Fibroblast of mammary gland (primary cell): Measurements from ENCODE around the gene LILRA6.

ENCODE experiments used
- DNase-seq: peaks from one replicate; pipeline ENCODE4 v3.0.0-alpha.2; 2010; ENCODE audit warnings: low read depth
- H3K4me3 ChIP-seq: 2 replicates; pipeline ENCODE4 v1.5.1; 2011; ENCODE audit warnings: low read depth, mild to moderate bottlenecking, low read length, moderate library complexity; ENCODE audit not compliant: control insufficient read depth
- TF ChIP-seq, protein P1 (sequence below): conservative IDR thresholded peaks from 2 replicates; pipeline ENCODE4 v1.5.1; 2011; ENCODE audit warnings: low read depth, low read length, inconsistent platforms; ENCODE audit not compliant: control insufficient read depth, insufficient read depth

LILRA6 gene

DNA sequence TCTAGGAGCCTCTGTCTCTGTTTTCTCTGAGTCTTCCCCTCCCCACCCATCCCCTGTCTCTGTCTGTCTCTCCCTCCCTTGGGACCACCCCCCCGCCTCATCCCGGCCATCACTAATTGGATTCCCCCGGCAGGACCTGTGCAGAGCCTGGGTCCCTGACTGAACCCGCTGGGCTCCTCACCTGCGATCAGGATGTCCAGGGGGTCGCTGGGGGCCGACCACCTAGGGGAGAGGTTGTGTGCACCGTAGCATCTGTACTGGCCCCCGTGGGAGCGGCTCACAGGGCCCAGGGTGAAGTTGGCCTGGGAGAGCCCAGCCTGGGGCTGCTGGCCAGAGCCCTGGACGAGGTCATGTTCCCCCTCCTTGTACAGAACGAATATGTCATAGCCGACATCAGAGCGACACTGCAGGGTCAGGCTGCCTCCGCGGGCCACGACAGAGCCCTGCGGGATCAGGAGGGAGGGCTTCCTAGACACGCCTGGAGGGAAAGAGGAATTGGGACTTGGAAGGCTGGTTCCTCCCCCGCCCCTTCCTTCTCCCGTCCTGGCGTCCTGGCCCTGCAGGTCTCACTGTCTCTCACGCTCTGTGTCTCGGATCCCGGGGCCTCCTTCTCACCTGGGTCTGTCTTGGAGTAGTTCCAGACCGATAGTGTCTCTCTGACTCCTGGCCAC is 12.7 kb upstream of the LILRA6 start:
- DNase-seq: no peak
- TF ChIP-seq, protein P1, sequence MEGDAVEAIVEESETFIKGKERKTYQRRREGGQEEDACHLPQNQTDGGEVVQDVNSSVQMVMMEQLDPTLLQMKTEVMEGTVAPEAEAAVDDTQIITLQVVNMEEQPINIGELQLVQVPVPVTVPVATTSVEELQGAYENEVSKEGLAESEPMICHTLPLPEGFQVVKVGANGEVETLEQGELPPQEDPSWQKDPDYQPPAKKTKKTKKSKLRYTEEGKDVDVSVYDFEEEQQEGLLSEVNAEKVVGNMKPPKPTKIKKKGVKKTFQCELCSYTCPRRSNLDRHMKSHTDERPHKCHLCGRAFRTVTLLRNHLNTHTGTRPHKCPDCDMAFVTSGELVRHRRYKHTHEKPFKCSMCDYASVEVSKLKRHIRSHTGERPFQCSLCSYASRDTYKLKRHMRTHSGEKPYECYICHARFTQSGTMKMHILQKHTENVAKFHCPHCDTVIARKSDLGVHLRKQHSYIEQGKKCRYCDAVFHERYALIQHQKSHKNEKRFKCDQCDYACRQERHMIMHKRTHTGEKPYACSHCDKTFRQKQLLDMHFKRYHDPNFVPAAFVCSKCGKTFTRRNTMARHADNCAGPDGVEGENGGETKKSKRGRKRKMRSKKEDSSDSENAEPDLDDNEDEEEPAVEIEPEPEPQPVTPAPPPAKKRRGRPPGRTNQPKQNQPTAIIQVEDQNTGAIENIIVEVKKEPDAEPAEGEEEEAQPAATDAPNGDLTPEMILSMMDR: no peak
- no peak overlapping the region for H3K4me3 ChIP-seq

GRCh38 chr19:54254195-54254906 is 11.8 kb upstream of the LILRA6 start:
- no peak overlapping the region for H3K4me3 ChIP-seq
- DNase-seq: no peak

GRCh38 chr19:54253331-54254194 is 11.0 kb upstream of the LILRA6 start:
- TF ChIP-seq, protein P1: no peak
- no peak overlapping the region for H3K4me3 ChIP-seq
- no peak for DNase-seq

More at GRCh38 chr19:54254195-54254906, 11.8 kb upstream of the LILRA6 start:
- TF ChIP-seq, protein P1: no peak

DNA sequence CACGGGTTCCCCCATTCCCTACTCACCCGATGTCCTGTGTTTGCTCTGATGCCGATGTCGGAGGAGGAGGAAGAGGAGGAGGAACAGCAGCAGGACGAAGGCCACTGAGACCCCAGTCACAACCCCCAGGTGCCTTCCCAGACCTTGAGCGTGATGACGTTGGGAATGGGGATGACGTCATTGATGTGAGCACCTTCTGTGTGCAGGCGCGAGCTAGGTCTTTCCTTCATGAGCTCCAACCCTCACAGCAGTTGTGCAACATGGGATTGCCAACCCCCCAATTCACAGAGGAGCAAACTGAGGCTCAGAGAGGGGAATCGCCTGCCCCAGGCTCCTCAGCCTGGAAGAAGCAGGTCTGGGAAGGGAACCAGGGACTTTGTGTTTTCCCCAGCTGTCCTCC is 10.3 kb upstream of the LILRA6 start:
- TF ChIP-seq, protein P1: no peak
- no peak for DNase-seq
- no peak overlapping the region for H3K4me3 ChIP-seq

DNA sequence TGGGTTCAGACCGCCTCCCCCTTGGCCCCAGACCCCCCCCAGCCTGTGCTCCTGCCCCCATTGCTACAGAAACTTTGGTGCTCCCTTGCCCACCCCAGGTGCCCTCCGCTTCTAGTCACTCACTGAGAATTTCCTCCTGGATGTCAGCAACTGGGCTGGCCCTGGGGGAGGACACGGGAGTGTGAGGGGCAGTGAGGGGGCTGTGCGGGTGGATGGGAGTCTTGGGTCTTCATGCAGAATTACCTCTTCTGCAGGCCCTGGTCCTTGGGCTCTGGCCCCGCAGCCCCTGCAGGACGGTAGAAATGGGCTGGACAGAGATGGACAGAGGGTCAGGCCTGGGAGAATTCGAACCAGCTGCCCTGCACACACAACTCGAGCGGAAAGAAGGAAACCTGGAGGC is 9.7 kb upstream of the LILRA6 start:
- DNase-seq: no peak
- no peak overlapping the region for H3K4me3 ChIP-seq
- TF ChIP-seq, protein P1: no peak

GRCh38 chr19:54248016-54248601 is 5.5 kb upstream of the LILRA6 start:
- DNase-seq: peak; percentile 33
- TF ChIP-seq, protein P1: no peak
- H3K4me3 ChIP-seq: no peak overlapping the region
